Stimulated activated naive CD8-positive, alpha-beta T cell treated with anti-CD3 and anti-CD28 coated beads, Interleukin-15, Interleukin-2, amounts not matched to agents 100 ng/mL and 50 ng/mL, for 24 hours (primary cell): ENCODE data around the gene NOP14.
"Not testable (repeated sequence)": the region's sequence is repeated elsewhere in the genome, so short reads cannot be mapped to it uniquely, and the experiment has no call there.

Experiments
- H3K27ac Mint-ChIP-seq: one replicate; pipeline ENCODE4 v1.8.0; 2021; ENCODE audit warnings: mild to moderate bottlenecking, mixed read lengths
- H3K27me3 Mint-ChIP-seq: one replicate; pipeline ENCODE4 v1.8.0; 2021; ENCODE audit warnings: mixed read lengths
- H3K36me3 Mint-ChIP-seq: one replicate; pipeline ENCODE4 v1.8.0; 2021; ENCODE audit warnings: low read depth, mixed read lengths
- H3K4me1 Mint-ChIP-seq: one replicate; pipeline ENCODE4 v1.8.0; 2021; ENCODE audit warnings: low read depth, mixed read lengths
- H3K4me3 Mint-ChIP-seq: one replicate; pipeline ENCODE4 v1.8.0; 2021; ENCODE audit warnings: mild to moderate bottlenecking, mixed read lengths
- H3K9me3 Mint-ChIP-seq: one replicate; pipeline ENCODE4 v1.8.0; 2021; ENCODE audit warnings: mixed read lengths

Gene NOP14

DNA sequence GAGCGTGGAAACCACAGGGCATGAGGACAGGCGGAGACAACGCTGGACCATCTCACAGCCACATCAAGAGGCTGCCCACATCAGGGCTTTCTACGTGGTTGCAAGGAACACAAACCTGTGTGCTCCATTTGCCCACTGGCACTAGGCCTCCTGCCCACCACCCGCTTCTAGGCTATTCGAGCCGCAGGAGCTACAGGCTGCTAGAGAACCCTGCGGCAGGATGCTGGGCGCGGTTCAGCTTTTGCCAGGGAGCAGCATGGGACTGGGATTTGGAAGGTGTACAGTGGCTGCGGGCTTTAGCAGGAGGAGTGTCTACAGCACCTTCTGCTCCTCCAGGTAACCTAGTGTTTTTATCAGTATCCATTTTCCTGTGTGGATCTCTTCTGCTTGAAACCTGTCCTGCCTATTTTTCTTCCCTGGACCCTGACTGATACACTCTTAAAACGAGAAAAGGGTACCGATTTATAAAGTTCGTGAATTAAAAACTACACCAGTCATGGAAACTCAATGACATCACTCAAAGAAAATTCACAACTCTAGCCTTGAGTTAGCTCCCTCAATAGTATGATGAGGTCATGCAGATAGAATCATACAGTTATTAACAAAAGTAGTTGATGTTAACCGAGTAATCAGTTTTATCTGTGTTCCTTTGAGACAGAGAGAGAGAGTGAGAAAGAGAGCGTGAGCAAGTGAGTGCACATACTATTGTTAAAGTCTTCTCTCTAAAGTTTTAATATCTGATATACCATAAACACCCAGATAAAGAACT lies 12.8 kb downstream of the NOP14 start:
- Mint-ChIP-seq H3K4me3 (no peak overlapping the region), H3K4me1 (peaks cover 44% of the 10 kb centered on the region), H3K27me3 (no peaks in the 10 kb centered on the region), H3K36me3 (peaks cover 87% of the 10 kb centered on the region), H3K9me3 (no peaks in the 10 kb centered on the region), H3K27ac (peak overlapping the region; percentile 76)

- Mint-ChIP-seq H3K4me1 (peaks cover 40% of the 10 kb centered on the region), H3K4me3 (no peak overlapping the region), H3K9me3 (no peaks in the 10 kb centered on the region), H3K27ac (peak overlapping the region; percentile 60), H3K36me3 (peaks cover 91% of the 10 kb centered on the region), H3K27me3 (no peaks in the 10 kb centered on the region)
Measured at GRCh38 chr4:2949782-2950125, 13.5 kb downstream of the NOP14 start.

- Mint-ChIP-seq H3K27ac (no peak overlapping the region), H3K27me3 (no peaks in the 10 kb centered on the region), H3K36me3 (peaks cover 92% of the 10 kb centered on the region), H3K4me1 (peaks cover 39% of the 10 kb centered on the region), H3K4me3 (no peak overlapping the region), H3K9me3 (no peaks in the 10 kb centered on the region)
Measured at GRCh38 chr4:2948895-2949781, 14.1 kb downstream of the NOP14 start.

DNA sequence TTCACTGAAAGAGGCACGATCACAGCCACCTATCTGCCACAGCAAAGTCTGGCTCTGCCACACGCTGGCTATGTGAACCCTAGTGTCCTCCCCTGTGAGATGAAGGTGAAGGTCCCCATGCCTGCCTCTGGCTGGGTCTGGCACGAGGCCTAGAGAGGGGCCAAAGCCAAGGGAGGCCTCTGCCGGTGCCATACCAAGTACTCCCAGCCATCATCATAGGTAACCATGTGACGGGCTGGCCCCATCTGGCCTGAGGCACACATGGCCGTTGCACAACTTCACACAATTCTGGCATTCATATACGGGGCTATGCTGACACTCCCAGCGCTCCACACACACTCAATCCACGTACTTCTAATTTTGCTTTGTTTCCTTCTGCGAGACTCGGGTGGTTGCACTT lies 15.3 kb downstream of the NOP14 start:
- no peaks in the 10 kb centered on the region for H3K9me3 Mint-ChIP-seq
- H3K27me3 Mint-ChIP-seq: no peaks in the 10 kb centered on the region
- H3K4me1 Mint-ChIP-seq: peaks cover 36% of the 10 kb centered on the region
- H3K4me3 Mint-ChIP-seq: no peak overlapping the region
- no peak overlapping the region for H3K27ac Mint-ChIP-seq
- H3K36me3 Mint-ChIP-seq: peaks cover 90% of the 10 kb centered on the region

DNA sequence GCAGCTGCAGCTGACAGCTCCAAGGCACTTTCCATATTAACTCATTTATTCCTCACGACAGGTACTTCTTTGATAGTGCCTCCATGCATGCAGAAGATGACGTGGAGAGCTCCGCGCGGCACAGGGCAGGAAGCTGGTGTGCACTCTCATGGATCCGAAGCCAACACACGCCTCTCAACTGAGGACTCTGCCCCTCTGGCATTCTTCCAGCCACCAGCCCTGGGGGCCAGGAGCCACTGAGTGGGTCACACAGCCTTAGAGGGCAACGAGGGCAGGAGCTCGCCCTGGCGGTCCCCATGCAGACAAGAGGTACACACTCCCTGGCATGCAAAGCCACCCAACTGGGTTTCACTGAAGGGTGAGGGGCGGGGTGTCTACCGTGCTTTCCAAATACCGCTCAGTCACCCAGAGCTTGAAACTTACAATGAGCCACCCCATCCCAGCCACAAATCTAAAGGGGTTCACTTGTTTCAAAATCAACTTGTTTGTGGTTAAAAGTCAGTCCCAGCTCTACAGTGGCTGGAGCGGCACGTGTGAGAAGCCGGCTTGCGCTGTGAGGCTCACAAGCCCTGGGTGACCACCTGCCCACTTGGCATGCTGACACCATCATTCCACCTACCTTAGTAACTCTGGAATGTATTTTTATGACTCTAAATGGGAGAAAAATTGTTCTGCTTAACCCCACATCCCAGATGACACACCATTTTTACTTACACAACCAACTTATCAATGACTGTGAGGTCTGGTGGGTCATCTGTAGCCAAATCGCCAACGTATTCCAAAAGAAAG lies 16.2 kb downstream of the NOP14 start:
- Mint-ChIP-seq H3K4me3 (no peak overlapping the region), H3K27ac (peak overlapping the region; percentile 40), H3K4me1 (peaks cover 42% of the 10 kb centered on the region), H3K27me3 (no peaks in the 10 kb centered on the region), H3K36me3 (peaks cover 90% of the 10 kb centered on the region), H3K9me3 (no peaks in the 10 kb centered on the region)

DNA sequence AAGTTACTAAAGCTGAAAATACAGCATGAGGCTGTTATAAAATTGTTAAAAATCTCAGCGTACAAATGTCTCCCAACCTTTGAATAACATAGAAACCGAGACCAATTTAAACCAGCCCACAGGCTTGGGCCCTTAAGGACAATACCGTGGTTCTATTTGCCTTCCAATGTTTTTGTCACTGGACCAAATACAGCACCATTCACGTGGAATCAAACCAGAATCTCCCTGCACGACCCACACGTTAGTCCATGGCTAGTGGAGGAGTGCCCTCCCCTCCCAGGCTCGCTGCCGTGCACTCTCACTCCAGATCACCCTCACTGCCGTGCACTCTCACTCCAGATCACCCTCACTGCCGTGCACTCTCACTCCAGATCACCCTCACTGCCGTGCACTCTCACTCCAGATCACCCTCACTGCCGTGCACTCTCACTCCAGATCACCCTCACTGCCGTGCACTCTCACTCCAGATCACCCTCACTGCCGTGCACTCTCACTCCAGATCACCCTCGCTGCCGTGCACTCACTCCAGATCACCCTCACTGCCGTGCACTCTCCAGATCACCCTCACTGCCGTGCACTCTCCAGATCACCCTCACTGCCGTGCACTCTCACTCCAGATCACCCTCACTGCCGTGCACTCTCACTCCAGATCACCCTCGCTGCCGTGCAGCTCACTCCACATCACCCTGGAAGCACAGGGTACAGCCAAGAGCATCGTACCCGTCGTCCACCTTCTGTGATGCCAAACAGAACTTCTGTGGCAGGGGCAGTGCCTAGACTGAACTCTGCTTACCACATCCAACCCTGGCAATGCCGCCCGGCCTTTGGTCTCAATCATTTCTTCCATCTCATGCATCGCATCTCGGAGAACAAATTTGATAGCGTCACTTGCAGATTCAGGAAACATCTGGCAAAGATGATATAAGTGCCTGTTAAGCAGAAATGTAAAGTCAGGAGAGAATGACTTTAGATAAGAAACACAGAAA lies 17.3 kb downstream of the NOP14 start:
- peaks cover 38% of the 10 kb centered on the region for H3K4me1 Mint-ChIP-seq
- peak overlapping the region; percentile 13 for H3K4me3 Mint-ChIP-seq
- H3K27ac Mint-ChIP-seq: peak overlapping the region; percentile 37
- H3K36me3 Mint-ChIP-seq: peaks cover 86% of the 10 kb centered on the region
- H3K9me3 Mint-ChIP-seq, H3K27me3 Mint-ChIP-seq: not testable (repeated sequence)

DNA sequence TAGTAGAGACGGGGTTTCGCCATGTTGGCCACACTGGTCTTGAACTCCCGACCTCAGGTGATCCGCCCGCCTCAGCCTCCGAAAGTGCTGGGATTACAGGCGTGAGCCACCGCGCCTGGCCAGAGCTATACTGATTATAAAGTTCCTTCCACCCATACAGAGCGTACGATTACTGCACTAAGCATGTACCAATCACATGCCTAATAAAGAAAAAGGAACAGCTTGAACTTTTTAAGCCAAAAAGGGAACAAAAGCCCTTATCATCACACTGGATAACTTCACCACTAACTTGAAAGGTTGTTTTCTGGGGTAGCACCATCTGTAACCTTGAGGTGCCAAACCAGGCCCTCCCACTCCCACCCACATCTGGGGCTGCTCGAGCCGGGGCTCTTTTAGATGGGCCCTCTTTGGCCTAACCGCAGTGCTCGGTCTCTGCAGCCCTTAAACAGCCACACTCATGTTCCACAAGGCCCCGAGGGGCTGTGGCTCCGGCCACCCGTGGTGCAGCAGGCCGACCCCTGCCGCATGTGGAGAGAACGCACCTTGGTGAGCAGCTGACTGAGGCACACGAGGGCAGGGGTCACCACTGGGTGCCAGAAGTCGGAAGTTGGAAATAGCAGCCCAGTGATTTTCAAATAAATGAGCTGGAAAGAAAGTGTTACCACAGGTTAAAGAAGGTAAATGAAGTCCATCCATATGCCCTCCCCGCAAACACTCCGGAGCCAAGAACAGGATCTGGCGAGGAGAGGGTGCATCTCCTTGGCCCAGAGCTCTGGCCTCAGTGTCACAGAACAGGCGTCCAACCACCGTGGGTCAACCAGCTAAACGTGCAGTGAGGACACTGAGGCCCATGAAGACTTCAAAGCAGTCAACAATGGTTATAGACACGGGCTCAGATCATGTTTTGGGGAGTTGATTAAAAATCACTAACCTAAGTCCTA lies 18.4 kb downstream of the NOP14 start:
- H3K27me3 Mint-ChIP-seq: no peaks in the 10 kb centered on the region
- no peak overlapping the region for H3K4me3 Mint-ChIP-seq
- peak overlapping the region; percentile 36 for H3K27ac Mint-ChIP-seq
- H3K36me3 Mint-ChIP-seq: peaks cover 85% of the 10 kb centered on the region
- H3K4me1 Mint-ChIP-seq: peaks cover 41% of the 10 kb centered on the region
- no peaks in the 10 kb centered on the region for H3K9me3 Mint-ChIP-seq

GRCh38 chr4:2944091-2944482 lies 19.1 kb downstream of the NOP14 start:
- H3K36me3 Mint-ChIP-seq: peaks cover 86% of the 10 kb centered on the region
- peak overlapping the region; percentile 83 for H3K27ac Mint-ChIP-seq
- peak overlapping the region; percentile 23 for H3K4me3 Mint-ChIP-seq
- H3K4me1 Mint-ChIP-seq: peaks cover 49% of the 10 kb centered on the region
- H3K9me3 Mint-ChIP-seq: no peaks in the 10 kb centered on the region
- no peaks in the 10 kb centered on the region for H3K27me3 Mint-ChIP-seq

DNA sequence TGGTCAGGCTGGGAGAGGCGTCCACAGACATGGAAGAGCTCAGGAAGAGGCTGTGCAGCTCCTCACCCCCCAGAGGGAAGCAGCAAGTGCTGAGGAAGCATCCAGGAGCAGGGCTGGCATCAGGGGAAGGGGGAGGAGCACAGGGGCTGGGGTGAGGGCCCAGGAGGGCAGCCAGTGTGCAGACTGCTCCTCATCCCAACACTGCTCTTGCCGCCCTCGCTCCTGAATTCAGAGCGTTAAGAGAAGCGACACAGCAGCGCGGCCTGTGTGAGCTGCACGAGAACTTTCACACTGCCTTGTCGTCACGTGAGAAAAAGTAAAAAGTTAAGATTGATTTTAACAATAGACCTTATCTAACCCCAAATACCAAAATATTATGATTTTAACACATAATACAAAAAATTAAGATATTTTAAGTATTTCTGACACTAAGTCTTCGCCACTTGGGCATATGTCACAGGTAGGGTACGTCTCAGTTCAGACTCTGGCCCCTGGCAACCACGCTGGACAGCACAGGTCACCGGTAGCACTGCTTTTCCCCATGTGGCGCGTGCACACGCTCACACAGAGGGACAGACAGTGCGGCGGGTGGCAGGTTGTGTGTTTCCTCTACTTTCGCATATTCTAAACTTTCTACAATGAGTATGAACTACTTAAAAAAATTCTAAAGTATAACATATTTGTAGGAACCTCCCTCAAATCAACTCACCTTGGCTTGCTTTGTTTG lies 19.7 kb downstream of the NOP14 start:
- Mint-ChIP-seq H3K27ac (peak overlapping the region; percentile 83), H3K4me3 (peak overlapping the region; percentile 17), H3K4me1 (peaks cover 54% of the 10 kb centered on the region), H3K27me3 (no peaks in the 10 kb centered on the region), H3K9me3 (no peaks in the 10 kb centered on the region), H3K36me3 (peaks cover 86% of the 10 kb centered on the region)

DNA sequence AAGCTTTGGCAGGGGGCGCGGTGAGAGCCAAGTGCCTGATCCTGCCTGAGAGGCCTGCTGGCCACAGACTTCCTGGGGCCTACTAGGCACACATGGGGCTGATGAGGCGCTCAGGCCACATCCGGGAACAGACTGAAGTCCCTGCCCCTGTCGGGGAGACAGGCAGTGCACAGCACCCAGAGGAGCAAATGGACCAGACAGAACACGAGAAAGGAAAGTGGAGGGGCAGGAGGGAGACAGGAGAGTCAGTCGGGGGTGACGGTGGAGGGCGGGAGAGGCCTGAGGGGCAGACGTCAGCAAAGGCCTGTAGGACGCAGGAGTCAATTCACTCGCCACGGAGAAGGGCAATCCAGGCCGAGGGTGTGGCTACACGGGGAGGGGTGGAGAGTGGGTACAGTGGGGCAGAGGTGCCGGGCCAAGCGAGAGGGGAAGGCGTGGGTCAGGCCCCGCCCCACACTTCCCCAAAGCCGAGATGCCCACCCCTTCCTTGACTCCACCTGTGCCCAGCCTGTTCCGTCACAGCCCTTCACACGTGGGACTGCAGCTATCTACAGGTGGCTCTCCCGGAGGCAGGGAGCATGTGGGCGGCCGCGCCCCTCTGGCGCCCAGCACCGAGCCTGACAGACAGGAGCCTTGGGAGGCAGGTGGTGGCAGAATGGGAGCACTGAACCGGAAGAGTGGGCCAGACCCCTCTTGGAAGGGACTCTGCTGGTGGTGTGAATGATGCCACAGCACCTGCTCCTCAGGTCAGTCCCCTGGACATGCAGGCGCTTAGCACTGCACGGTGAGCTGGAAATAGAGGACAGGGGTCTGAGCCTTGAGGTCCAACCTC lies 20.5 kb downstream of the NOP14 start:
- Mint-ChIP-seq H3K27me3 (no peaks in the 10 kb centered on the region), H3K27ac (peak overlapping the region; percentile 79), H3K4me3 (peak overlapping the region; percentile 24), H3K4me1 (peaks cover 59% of the 10 kb centered on the region), H3K9me3 (no peaks in the 10 kb centered on the region), H3K36me3 (peaks cover 86% of the 10 kb centered on the region)

GRCh38 chr4:2942037-2942531 lies 21.1 kb downstream of the NOP14 start:
- H3K4me3 Mint-ChIP-seq: peak overlapping the region; percentile 24
- H3K9me3 Mint-ChIP-seq: no peaks in the 10 kb centered on the region
- peak overlapping the region; percentile 71 for H3K27ac Mint-ChIP-seq
- peaks cover 65% of the 10 kb centered on the region for H3K4me1 Mint-ChIP-seq
- H3K27me3 Mint-ChIP-seq: no peaks in the 10 kb centered on the region
- peaks cover 87% of the 10 kb centered on the region for H3K36me3 Mint-ChIP-seq
